ENCODE measurements around the gene RAP2C. TPM values are rescaled to one million over a fixed set of nuclear protein-coding genes. Genes with fewer than 3 reads are reported as not detected.

RAP2C gene
- polyA plus RNA-seq, 3 donors from 2014 or later: 21.6 to 24.7 (median 24.2) TPM

DNA sequence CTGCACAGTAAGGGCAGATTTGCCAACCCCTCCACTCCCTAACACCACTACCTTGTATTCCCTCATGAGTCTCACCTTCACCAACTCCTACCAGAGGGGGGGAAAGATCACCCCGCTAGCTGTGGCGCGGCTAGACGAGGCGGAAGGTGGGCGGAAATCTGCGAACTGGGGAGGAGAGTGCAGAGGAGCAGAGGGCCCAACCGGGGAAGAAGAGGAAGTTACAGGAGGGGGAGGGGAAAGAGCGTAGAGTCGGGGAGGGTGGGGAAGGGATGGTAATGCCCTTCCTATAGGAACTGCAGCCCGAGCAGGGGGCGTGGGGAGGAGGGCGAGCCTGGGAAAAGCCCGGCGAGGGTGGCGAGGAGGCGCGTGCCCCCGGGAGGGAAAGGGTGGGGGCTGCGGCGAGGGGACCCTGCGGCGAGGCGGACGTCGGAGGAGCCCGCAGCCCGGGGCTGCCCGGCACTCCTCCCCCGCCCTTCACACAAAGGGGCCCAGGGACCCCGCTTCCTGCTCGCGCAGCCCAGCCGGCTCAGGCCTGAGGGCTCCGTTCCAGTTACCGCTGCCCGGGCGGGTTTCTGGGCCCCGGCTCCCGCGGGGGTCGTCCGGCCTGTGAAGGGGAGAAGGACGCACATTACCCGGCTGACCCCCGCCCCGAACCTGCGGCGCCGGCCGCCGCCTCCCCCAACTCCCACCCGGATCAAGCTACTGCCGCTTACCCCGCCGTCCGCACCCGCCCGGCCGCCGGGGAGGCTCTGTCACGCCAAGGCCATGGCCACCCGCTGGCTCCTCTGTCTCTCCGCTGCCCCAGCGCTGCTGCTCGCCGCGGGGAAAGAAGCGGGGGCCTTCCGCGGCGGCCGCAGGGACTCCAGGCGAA, 1.8 kb downstream of the RAP2C start:
- H3K9me3 Mint-ChIP-seq: no peaks in the 10 kb centered on the region

DNA sequence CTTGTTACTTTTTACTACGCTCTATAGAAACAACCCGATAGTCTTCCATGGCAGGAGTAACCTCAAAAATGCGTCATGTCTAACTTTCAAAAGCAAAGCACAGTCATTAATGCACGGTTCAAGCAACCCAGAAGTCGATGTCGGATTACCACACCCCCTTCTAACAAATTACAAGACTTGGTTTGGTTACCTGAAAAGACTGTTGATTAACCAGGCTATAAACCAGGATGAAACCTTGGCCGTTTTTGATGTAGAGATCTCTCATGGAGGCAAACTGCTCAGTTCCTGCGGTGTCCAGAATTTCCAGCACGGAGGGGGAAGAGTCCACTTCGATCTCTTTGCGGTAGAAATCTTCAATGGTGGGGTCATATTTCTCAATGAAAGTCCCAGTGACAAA, 2.4 kb downstream of the RAP2C start:
- peak overlapping the region; percentile 95 to 98 (median 98) for H3K27ac Mint-ChIP-seq

More for the DNA sequence above, 1.8 kb downstream of the RAP2C start:
- DNase-seq: peak; percentile 80 to 83 (median 82)
- Mint-ChIP-seq H3K4me3 (peak overlapping the region; percentile 92 to 95 (median 94)), H3K4me1 (peaks cover 37 to 55% of the 10 kb centered on the region in 2 donors), H3K27ac (peak overlapping the region; percentile 95 to 98 (median 98)), H3K36me3 (peaks cover 0 to 7% (median 4%) of the 10 kb centered on the region in 3 donors), H3K27me3 (ENCODE audit: low read depth in 3 of 3) (peaks cover 19 to 22% (median 20%) of the 10 kb centered on the region in 3 donors)

DNA sequence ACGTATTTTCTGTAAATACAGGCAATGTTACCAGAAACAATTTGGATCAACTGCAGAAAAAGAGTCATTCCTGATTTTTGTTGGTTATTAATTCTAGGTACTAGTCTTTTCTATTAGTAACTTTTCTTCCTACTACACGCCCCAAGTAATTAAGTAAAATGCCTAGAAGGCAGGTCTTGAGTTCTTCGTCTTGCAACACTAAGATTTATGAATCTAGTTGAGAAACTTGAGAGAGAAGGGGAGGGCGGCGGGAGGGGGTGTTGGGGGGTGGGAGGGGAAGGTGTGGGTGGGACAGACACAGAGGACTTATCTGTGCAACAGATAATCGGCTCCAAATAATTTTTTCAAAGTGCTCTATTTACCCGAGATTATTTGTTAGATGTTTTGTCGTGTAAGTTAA, 3.0 kb downstream of the RAP2C start:
- Mint-ChIP-seq H3K4me3 (peak overlapping the region; percentile 92 to 95 (median 94)), H3K27me3 (ENCODE audit: low read depth in 3 of 3) (peaks cover 19 to 22% (median 19%) of the 10 kb centered on the region in 3 donors), H3K27ac (peak overlapping the region; percentile 95 to 98 (median 98)), H3K4me1 (peaks cover 44 to 67% of the 10 kb centered on the region in 2 donors), H3K36me3 (peaks cover 0 to 7% (median 4%) of the 10 kb centered on the region in 3 donors), H3K9me3 (no peaks in the 10 kb centered on the region)
- DNase-seq: no peak

More for the DNA sequence above, 2.4 kb downstream of the RAP2C start:
- Mint-ChIP-seq H3K9me3 (no peaks in the 10 kb centered on the region), H3K4me1 (peaks cover 39 to 62% of the 10 kb centered on the region in 2 donors), H3K4me3 (peak overlapping the region; percentile 92 to 95 (median 94)), H3K27me3 (ENCODE audit: low read depth in 3 of 3) (peaks cover 19 to 22% (median 19%) of the 10 kb centered on the region in 3 donors), H3K36me3 (peaks cover 0 to 7% (median 4%) of the 10 kb centered on the region in 3 donors)
- peak; percentile 55 to 63 (median 55) for DNase-seq

DNA sequence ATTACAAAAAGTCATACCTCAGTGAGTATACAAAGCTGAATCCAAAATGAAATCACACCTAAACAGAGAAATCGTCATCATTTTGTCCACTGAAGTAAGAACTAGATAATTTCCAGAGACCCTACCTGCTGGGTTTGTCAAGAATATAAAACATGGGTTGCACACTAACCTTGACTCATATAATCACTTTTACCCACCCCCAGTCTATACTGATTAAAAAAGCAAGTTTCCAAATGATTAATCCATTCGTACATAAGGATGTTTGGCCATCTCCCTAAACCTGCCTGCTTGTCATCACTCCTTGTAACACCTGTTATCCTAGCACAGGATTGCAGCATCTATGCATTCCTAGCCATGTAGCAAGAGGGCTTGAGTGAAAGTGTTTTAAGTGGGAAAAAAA, 4.7 kb downstream of the RAP2C start:
- H3K4me1 Mint-ChIP-seq: peaks cover 56 to 81% of the 10 kb centered on the region in 2 donors
- DNase-seq: no peak
- H3K27ac Mint-ChIP-seq: peak overlapping the region in 2 of 6 donors; percentile 0 to 44

DNA sequence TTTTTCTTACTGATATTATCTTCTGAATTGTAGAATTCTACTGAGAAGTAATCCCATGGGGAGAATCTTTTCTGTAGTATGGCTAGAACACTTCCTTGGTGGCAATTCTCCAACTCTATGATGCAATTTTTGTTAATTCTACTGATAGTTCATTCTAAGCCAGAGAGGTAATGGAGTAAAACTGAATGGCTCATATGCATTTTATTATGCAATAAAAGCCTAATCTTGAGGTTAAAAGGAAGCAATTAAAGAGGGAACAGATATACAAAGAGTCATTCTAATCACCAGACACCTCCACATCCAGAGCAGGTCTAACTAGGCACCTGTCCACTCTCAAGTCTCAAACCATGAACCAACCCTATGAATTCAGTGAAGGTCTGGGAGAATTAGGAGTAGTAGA, 9.7 kb downstream of the RAP2C start:
- no peak for DNase-seq
- H3K27me3 Mint-ChIP-seq (ENCODE audit: low read depth in 3 of 3): peaks cover 0 to 5% (median 0%) of the 10 kb centered on the region in 3 donors
- peaks cover 39 to 80% of the 10 kb centered on the region in 2 donors for H3K4me1 Mint-ChIP-seq
- peaks cover 0 to 5% (median 4%) of the 10 kb centered on the region in 3 donors for H3K36me3 Mint-ChIP-seq
- no peaks in the 10 kb centered on the region for H3K9me3 Mint-ChIP-seq
- H3K4me3 Mint-ChIP-seq: no peak overlapping the region
- H3K27ac Mint-ChIP-seq: peak overlapping the region in 3 of 6 donors; percentile 4 to 62 (median 6)

More for the DNA sequence above, 4.7 kb downstream of the RAP2C start:
- Mint-ChIP-seq H3K4me3 (peak overlapping the region in 3 of 5 donors; percentile 27 to 94 (median 39)), H3K27me3 (ENCODE audit: low read depth in 3 of 3) (peaks cover 19 to 22% (median 19%) of the 10 kb centered on the region in 3 donors), H3K9me3 (no peaks in the 10 kb centered on the region), H3K36me3 (peaks cover 0 to 7% (median 4%) of the 10 kb centered on the region in 3 donors)

DNA sequence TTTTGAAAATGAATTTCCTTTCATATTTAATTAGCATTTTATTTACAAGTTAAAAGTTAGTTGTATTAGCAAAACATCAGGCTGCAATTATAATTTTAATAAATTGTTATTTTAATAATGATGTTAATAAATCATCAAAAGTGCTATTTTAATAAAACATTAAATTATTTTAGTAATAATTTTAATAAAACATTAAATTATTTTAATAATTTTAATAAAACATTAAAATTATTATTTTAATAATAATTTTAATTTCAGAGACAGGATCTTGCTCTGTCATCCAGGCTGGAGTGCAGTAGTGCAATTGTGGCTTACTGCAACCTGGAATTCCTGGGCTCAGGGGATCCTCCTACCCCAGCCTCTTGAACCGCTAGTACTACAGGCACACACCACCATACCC, 10.8 kb downstream of the RAP2C start:
- H3K36me3 Mint-ChIP-seq: no peaks in the 10 kb centered on the region
- no peaks in the 10 kb centered on the region for H3K9me3 Mint-ChIP-seq
- peaks cover 32 to 76% of the 10 kb centered on the region in 2 donors for H3K4me1 Mint-ChIP-seq
- DNase-seq: no peak
- peaks cover 0 to 3% (median 0%) of the 10 kb centered on the region in 3 donors for H3K27me3 Mint-ChIP-seq (ENCODE audit: low read depth in 3 of 3)
- H3K4me3 Mint-ChIP-seq: no peak overlapping the region
- no peak overlapping the region for H3K27ac Mint-ChIP-seq

DNA sequence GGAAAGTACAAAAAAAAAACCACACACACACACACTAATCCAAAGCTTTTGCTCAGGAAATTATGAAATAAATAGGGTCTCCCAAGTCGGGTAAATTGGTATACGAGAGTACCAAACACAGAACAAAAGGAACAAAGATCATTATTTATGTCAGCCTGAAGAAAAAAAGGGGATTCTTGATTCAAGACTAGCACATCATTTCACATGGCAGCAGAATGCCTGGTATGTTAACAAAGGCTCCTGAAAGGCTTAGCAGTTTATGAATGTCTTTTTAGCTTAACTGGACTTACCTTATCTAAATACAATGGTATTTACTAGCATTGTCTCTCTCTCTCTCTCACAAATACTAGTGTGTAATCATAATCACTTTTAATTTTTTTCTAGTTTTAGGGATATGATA, 11.3 kb downstream of the RAP2C start:
- Mint-ChIP-seq H3K4me1 (peaks cover 32 to 73% of the 10 kb centered on the region in 2 donors), H3K9me3 (no peaks in the 10 kb centered on the region), H3K36me3 (no peaks in the 10 kb centered on the region), H3K27me3 (ENCODE audit: low read depth in 3 of 3) (peaks cover 0 to 3% (median 3%) of the 10 kb centered on the region in 3 donors), H3K4me3 (no peak overlapping the region), H3K27ac (no peak overlapping the region)
- no peak for DNase-seq

DNA sequence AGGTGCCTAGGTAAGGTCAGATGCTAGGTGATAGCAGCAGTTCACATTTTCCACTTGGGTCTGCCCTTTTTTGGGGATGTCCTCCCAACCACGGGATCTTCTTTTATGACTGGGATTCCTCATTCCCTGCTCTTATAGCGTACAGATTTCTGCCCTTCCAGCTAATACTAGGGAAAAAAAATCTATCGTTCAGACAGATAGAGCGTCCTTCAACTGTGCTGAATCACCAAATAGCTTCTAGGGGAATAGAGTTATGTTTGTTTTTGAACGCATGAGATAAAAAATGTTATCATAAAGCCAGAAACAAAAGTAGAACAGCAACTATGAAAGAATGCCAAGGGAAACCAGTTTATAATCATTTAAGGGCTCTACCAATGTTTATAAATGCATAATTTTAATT, 13.0 kb downstream of the RAP2C start:
- Mint-ChIP-seq H3K27ac (no peak overlapping the region), H3K36me3 (no peaks in the 10 kb centered on the region), H3K27me3 (ENCODE audit: low read depth in 3 of 3) (peaks cover 0 to 3% (median 3%) of the 10 kb centered on the region in 3 donors), H3K4me3 (no peak overlapping the region), H3K4me1 (peaks cover 23 to 56% of the 10 kb centered on the region in 2 donors), H3K9me3 (no peaks in the 10 kb centered on the region)
- DNase-seq: no peak

DNA sequence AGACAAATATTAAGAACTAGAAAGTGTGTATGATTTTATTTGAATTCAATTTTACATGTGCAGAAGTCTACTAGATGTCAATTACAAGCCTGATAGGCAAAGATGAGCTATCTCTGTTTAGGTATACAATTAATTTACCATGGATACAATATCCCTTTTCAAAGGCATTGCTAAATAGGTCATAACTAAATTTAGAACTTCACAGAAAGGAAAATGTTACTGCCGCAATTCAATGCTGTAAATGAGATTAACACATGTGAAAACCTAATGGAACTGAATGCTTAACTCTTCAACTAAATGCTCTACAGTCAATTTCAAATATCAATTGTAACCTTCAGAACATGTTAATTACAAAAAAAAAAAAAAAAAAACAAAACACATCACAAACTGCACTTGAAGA, 14.6 kb downstream of the RAP2C start:
- H3K27me3 Mint-ChIP-seq (ENCODE audit: low read depth in 3 of 3): peaks cover 0 to 5% (median 3%) of the 10 kb centered on the region in 3 donors
- H3K4me3 Mint-ChIP-seq: no peak overlapping the region
- H3K4me1 Mint-ChIP-seq: peaks cover 10 to 40% of the 10 kb centered on the region in 2 donors
- no peaks in the 10 kb centered on the region for H3K9me3 Mint-ChIP-seq
- DNase-seq: no peak
- no peaks in the 10 kb centered on the region for H3K36me3 Mint-ChIP-seq
- no peak overlapping the region for H3K27ac Mint-ChIP-seq

DNA sequence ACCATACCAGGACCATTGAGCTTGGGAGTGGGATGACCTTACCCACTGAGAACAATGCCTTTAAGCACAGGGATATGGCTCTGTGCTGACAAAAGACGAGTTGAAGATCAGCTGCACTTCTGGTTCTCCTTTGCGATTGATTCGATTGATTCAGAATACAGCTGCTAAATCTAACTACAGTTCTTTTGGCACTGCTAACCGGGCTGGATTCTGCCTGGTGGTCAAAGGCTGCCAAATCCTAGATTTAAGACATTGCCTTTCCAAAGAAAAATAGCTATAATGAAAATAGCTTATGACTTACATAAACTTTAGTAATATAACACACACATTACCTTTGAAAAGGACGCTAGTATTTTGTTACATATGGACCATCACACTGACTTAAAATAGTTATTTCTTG, 18.3 kb downstream of the RAP2C start:
- H3K9me3 Mint-ChIP-seq: peaks cover 0 to 1% (median 0%) of the 10 kb centered on the region in 6 donors
- H3K27me3 Mint-ChIP-seq (ENCODE audit: low read depth in 3 of 3): peaks cover 0 to 5% (median 3%) of the 10 kb centered on the region in 3 donors
- no peak overlapping the region for H3K27ac Mint-ChIP-seq
- H3K36me3 Mint-ChIP-seq: peaks cover 0 to 4% (median 0%) of the 10 kb centered on the region in 3 donors
- peaks cover 2 to 20% of the 10 kb centered on the region in 2 donors for H3K4me1 Mint-ChIP-seq
- H3K4me3 Mint-ChIP-seq: no peak overlapping the region
- no peak for DNase-seq

DNA sequence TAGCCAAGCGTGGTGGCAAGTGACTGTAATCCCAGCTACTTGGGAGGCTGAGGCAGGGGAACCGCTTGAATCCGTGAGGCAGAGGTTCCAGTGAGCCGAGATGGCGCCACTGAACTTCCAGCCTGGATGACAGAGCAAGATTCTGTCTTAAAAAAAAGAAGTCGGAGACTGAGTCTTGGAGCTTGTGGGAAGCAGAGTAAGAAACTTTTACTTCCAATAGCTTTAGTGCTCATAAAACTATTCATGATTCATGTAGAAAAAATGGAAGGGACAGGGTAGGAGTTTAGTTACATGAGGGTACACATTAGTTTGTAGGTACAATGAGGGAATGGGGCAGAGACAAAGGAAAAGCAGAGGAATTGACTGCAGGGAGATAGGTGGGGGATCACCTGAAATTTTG, 19.3 kb downstream of the RAP2C start:
- Mint-ChIP-seq H3K4me1 (peaks cover 2 to 12% of the 10 kb centered on the region in 2 donors), H3K4me3 (no peak overlapping the region), H3K27me3 (ENCODE audit: low read depth in 3 of 3) (peaks cover 0 to 3% (median 2%) of the 10 kb centered on the region in 3 donors), H3K36me3 (peaks cover 0 to 7% (median 0%) of the 10 kb centered on the region in 3 donors), H3K27ac (peak overlapping the region in 1 of 6 donors; percentile 51), H3K9me3 (peaks cover 0 to 1% (median 0%) of the 10 kb centered on the region in 6 donors)
- DNase-seq: no peak

DNA sequence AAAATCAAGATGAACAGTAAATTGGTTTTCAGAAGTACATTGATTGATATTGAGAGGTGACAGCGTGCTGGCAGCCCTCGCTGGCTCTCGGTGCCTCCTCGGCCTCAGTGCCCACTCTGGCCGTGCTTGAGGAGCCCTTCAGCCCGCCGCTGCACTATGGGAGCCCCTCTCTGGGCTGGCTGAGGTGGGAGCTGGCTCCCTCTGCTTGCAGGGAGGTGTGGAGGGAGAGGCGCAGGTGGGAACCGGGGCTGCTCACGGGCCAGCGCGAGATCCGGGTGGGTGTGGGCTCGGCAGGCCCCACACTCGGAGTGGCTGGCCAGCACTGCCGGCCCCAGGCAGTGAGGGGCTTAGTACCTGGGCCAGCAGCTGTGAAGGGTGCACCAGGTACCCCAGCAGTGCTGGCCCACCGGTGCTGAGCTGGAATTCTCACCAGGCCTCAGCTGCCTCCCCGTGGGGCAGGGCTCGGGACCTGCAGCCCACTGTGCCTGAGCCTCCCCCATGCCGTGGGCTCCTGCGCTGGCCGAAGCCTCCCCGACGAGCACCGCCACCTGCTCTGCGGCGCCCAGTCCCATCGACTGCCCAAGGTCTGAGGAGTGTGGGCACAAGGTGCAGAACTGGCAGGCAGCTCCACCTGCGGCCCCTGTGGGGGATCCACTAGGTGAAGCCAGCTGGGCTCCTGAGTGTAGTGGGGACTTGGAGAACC, 25.2 kb downstream of the RAP2C start:
- no peak for DNase-seq
- no peak overlapping the region for H3K4me3 Mint-ChIP-seq
- no peaks in the 10 kb centered on the region for H3K27me3 Mint-ChIP-seq (ENCODE audit: low read depth in 3 of 3)
- H3K4me1 Mint-ChIP-seq: no peaks in the 10 kb centered on the region
- H3K9me3 Mint-ChIP-seq: peaks cover 0 to 1% (median 0%) of the 10 kb centered on the region in 6 donors
- no peak overlapping the region for H3K27ac Mint-ChIP-seq
- peaks cover 0 to 9% (median 0%) of the 10 kb centered on the region in 3 donors for H3K36me3 Mint-ChIP-seq

DNA sequence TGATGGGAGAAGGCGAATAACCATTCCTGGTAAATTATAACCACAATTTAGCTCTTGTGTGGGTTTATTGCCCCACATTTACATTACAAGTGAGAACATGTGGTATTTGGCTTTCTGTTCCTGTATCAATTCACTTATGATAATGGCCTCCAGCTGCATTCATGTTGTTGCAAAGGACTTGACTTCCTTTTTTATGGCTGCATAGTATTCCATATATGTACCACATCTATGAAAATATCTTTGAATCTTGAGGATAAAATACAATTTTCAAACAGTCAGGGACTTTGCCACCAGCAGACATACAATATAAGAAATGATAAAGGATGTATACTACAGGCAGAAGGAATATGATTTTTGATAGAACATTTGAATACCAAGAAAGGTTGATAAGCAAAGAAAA, 27.3 kb downstream of the RAP2C start:
- Mint-ChIP-seq H3K27ac (no peak overlapping the region), H3K27me3 (ENCODE audit: low read depth in 3 of 3) (no peaks in the 10 kb centered on the region), H3K4me3 (no peak overlapping the region), H3K9me3 (no peaks in the 10 kb centered on the region), H3K4me1 (no peaks in the 10 kb centered on the region), H3K36me3 (peaks cover 0 to 9% (median 0%) of the 10 kb centered on the region in 3 donors)
- DNase-seq: no peak

Measured in immature natural killer cell (primary cell).